BE2C (cell line): Measurements from ENCODE around the gene CYB5B.

Experiments
- DNase-seq: peaks from one replicate; pipeline ENCODE4 v3.0.0-alpha.2; 2020
- H3K27me3 ChIP-seq: fragments of 250-450 bp; sonication (Bioruptor Pico); 2 replicates; pipeline ENCODE4 v1.5.1; 2020; ENCODE audit warnings: mild to moderate bottlenecking
- H3K36me3 ChIP-seq: fragments of 250-450 bp; sonication (Bioruptor Pico); 2 replicates; pipeline ENCODE4 v1.5.1; 2020; ENCODE audit warnings: mild to moderate bottlenecking
- H3K4me1 ChIP-seq: fragments of 250-450 bp; sonication (Bioruptor Pico); 2 replicates; pipeline ENCODE4 v1.5.1; 2020
- H3K4me3 ChIP-seq: 2 replicates; pipeline ENCODE4 v1.5.1; 2011; ENCODE audit warnings: low read depth, low read length
- H3K9me3 ChIP-seq: fragments of 250-450 bp; sonication (Bioruptor Pico); 2 replicates; pipeline ENCODE4 v1.5.1; 2020
- CTCF ChIP-seq: IDR thresholded peaks from 2 replicates; pipeline ENCODE4 v1.5.1; 2012; ENCODE audit warnings: mild to moderate bottlenecking, low read depth, low read length

CYB5B gene

GRCh38 chr16:69396187-69397061 is 28.0 kb upstream of the CYB5B start:
- TF ChIP-seq CTCF = peak; percentile 70
- H3K9me3 ChIP-seq = no peaks in the 10 kb centered on the region
- no peak overlapping the region; the same call in 1 of the 2 replicates for H3K4me3 ChIP-seq
- H3K36me3 ChIP-seq = no peaks in the 10 kb centered on the region
- peaks cover 9% of the 10 kb centered on the region; the same call in 1 of the 2 replicates for H3K4me1 ChIP-seq
- peak; percentile 83 for DNase-seq
- H3K27me3 ChIP-seq = no peaks in the 10 kb centered on the region

- TF ChIP-seq CTCF = peak; percentile 86
- Histone ChIP-seq H3K9me3 (no peaks in the 10 kb centered on the region), H3K4me1 (peaks cover 9% of the 10 kb centered on the region; the same call in 1 of the 2 replicates), H3K36me3 (no peaks in the 10 kb centered on the region), H3K27me3 (no peaks in the 10 kb centered on the region), H3K4me3 (no peak overlapping the region)
- DNase-seq = peak; percentile 68
These were observed 26.4 kb upstream of the CYB5B start for GRCh38 chr16:69397821-69398521.

- DNase-seq = no peak
- H3K27me3 ChIP-seq = no peaks in the 10 kb centered on the region
- H3K4me1 ChIP-seq = peaks cover 15% of the 10 kb centered on the region; the same call in 1 of the 2 replicates
- H3K4me3 ChIP-seq = no peak overlapping the region
- no peak for TF ChIP-seq CTCF
- no peaks in the 10 kb centered on the region for H3K9me3 ChIP-seq
- H3K36me3 ChIP-seq = no peaks in the 10 kb centered on the region
These were observed 25.1 kb upstream of the CYB5B start for GRCh38 chr16:69399361-69399760.

GRCh38 chr16:69402439-69402838 is 22.0 kb upstream of the CYB5B start:
- no peaks in the 10 kb centered on the region for H3K36me3 ChIP-seq
- no peak for DNase-seq
- no peak overlapping the region for H3K4me3 ChIP-seq
- peaks cover 2% of the 10 kb centered on the region; the same call in 1 of the 2 replicates for H3K9me3 ChIP-seq
- TF ChIP-seq CTCF = no peak
- peaks cover 12% of the 10 kb centered on the region; the same call in 1 of the 2 replicates for H3K4me1 ChIP-seq
- no peaks in the 10 kb centered on the region for H3K27me3 ChIP-seq

- TF ChIP-seq CTCF = no peak
- Histone ChIP-seq H3K36me3 (no peaks in the 10 kb centered on the region), H3K27me3 (no peaks in the 10 kb centered on the region), H3K4me3 (no peak overlapping the region), H3K4me1 (peaks cover 9% of the 10 kb centered on the region; the same call in 1 of the 2 replicates), H3K9me3 (peaks cover 2% of the 10 kb centered on the region; the same call in 1 of the 2 replicates)
- DNase-seq = peak; percentile 36
These were observed 20.1 kb upstream of the CYB5B start for GRCh38 chr16:69404275-69404805.
